Renal cortical epithelial cell (primary cell): Measurements from ENCODE around the gene LRRC46. TPM values are rescaled to one million over a fixed set of nuclear protein-coding genes. Genes with fewer than 3 reads are reported as not detected.

Experiments
- DNase-seq: peaks from one replicate; pipeline ENCODE4 v3.0.0-alpha.2; 2011; ENCODE audit warnings: low read depth
- total RNA-seq: library from RNA; depleted of rRNA; stranded (reverse); fragments of >200 nt; gene quantifications from 2 replicates; pipeline ENCODE4 v1.2.3, GENCODE V29; 2014

Gene LRRC46
- total RNA-seq, 1 donor from 2014 or later: 0.45 TPM

- no peak for DNase-seq
Measured at GRCh38 chr17:47852113-47852949, 20.9 kb downstream of the LRRC46 start.

- DNase-seq: no peak
Measured at GRCh38 chr17:47853616-47854015, 22.1 kb downstream of the LRRC46 start.

- DNase-seq: no peak
Measured at GRCh38 chr17:47855737-47856136, 24.3 kb downstream of the LRRC46 start.

GRCh38 chr17:47856830-47857229, 25.4 kb downstream of the LRRC46 start:
- DNase-seq: no peak

- DNase-seq: no peak
Measured at GRCh38 chr17:47857551-47858455, 26.3 kb downstream of the LRRC46 start.

GRCh38 chr17:47860386-47860785, 28.9 kb downstream of the LRRC46 start:
- DNase-seq: no peak

GRCh38 chr17:47862621-47863440, 31.4 kb downstream of the LRRC46 start:
- DNase-seq: peak; percentile 87

GRCh38 chr17:47864791-47865216, 33.3 kb downstream of the LRRC46 start:
- peak; percentile 59 for DNase-seq

- DNase-seq: no peak
Measured at GRCh38 chr17:47866941-47867340, 35.5 kb downstream of the LRRC46 start.

GRCh38 chr17:47867813-47868533, 36.5 kb downstream of the LRRC46 start:
- DNase-seq: no peak

- no peak for DNase-seq
Measured at GRCh38 chr17:47869114-47869513, 37.6 kb downstream of the LRRC46 start.

GRCh38 chr17:47870056-47870455, 38.6 kb downstream of the LRRC46 start:
- DNase-seq: no peak

- no peak for DNase-seq
Measured at GRCh38 chr17:47871048-47871447, 39.6 kb downstream of the LRRC46 start.

- DNase-seq: no peak
Measured at GRCh38 chr17:47872019-47872650, 40.7 kb downstream of the LRRC46 start.

GRCh38 chr17:47872651-47873161, 41.2 kb downstream of the LRRC46 start:
- DNase-seq: no peak

GRCh38 chr17:47873200-47874090, 42.0 kb downstream of the LRRC46 start:
- no peak for DNase-seq

GRCh38 chr17:47875011-47875985, 43.8 kb downstream of the LRRC46 start:
- DNase-seq: peak; percentile 32

- no peak for DNase-seq
Measured at GRCh38 chr17:47877368-47878034, 46.0 kb downstream of the LRRC46 start.
